KBM-7 (cell line): ENCODE measurements around the gene SMIM44.

Experiments used
- DNase-seq: peaks from one replicate; pipeline ENCODE4 v3.0.0-alpha.2; 2015
- in situ Hi-C: fragments of 300-500 bp; cut with MboI; formaldehyde crosslinking; loops from 2 replicates; pipeline ENCODE4 v1.14.3; 2020; ENCODE audit warnings: low sequenced_read_pairs, low pct_unique_long_range_greater_than_20kb, mixed read lengths

The SMIM44 gene

GRCh38 chr19:3481241-3482090 lies 1.8 kb downstream of the SMIM44 start:
- in situ Hi-C loops = no loop called here
- DNase-seq = no peak

- DNase-seq = no peak
- in situ Hi-C loops = no loop called here
Observed at GRCh38 chr19:3480383-3481091, 2.7 kb downstream of the SMIM44 start, which contains the start of gene SMIM24. SMIM24 (minus strand) TSS chr19:3480525; CDS start chr19:3480463, 62 bp downstream.

GRCh38 chr19:3479834-3480215 lies 3.4 kb downstream of the SMIM44 start:
- in situ Hi-C loops = no loop called here
- DNase-seq = no peak

- in situ Hi-C loops = no loop called here
- peak; percentile 89 for DNase-seq
Observed at GRCh38 chr19:3479177-3479833, 3.9 kb downstream of the SMIM44 start.

GRCh38 chr19:3478409-3479176 lies 4.6 kb downstream of the SMIM44 start:
- DNase-seq = peak; percentile 86
- in situ Hi-C loops = no loop called here

- in situ Hi-C loops = no loop called here
- DNase-seq = no peak
Observed at GRCh38 chr19:3477951-3478350, 5.3 kb downstream of the SMIM44 start.

- DNase-seq = no peak
- in situ Hi-C loops = no loop called here
Observed at GRCh38 chr19:3477506-3477905, 5.7 kb downstream of the SMIM44 start.

GRCh38 chr19:3476830-3477229 lies 6.4 kb downstream of the SMIM44 start:
- DNase-seq = no peak
- in situ Hi-C loops = no loop called here

GRCh38 chr19:3475449-3475848 lies 7.8 kb downstream of the SMIM44 start:
- DNase-seq = no peak
- in situ Hi-C loops = no loop called here

- in situ Hi-C loops = no loop called here
- no peak for DNase-seq
Observed at GRCh38 chr19:3474614-3475013, 8.6 kb downstream of the SMIM44 start.

- DNase-seq = no peak
- in situ Hi-C loops = no loop called here
Observed at GRCh38 chr19:3474010-3474409, 9.2 kb downstream of the SMIM44 start.

- DNase-seq = peak; percentile 52
Observed at GRCh38 chr19:3471954-3472655, 11.1 kb downstream of the SMIM44 start.

GRCh38 chr19:3470500-3471128 lies 12.6 kb downstream of the SMIM44 start:
- in situ Hi-C loops = no loop called here
- no peak for DNase-seq

More at GRCh38 chr19:3471954-3472655, 11.1 kb downstream of the SMIM44 start:
- in situ Hi-C loops = no loop called here

- in situ Hi-C loops = no loop called here
- DNase-seq = no peak
Observed at GRCh38 chr19:3469638-3470499, 13.4 kb downstream of the SMIM44 start.

GRCh38 chr19:3468211-3468610 lies 15.0 kb downstream of the SMIM44 start:
- no peak for DNase-seq
- in situ Hi-C loops = no loop called here

- in situ Hi-C loops = no loop called here
- no peak for DNase-seq
Observed at GRCh38 chr19:3467437-3468198, 15.6 kb downstream of the SMIM44 start.

- DNase-seq = no peak
- in situ Hi-C loops = no loop called here
Observed at GRCh38 chr19:3466635-3467034, 16.6 kb downstream of the SMIM44 start.
